ENCODE data around the gene GPR31.

Gene GPR31

DNA sequence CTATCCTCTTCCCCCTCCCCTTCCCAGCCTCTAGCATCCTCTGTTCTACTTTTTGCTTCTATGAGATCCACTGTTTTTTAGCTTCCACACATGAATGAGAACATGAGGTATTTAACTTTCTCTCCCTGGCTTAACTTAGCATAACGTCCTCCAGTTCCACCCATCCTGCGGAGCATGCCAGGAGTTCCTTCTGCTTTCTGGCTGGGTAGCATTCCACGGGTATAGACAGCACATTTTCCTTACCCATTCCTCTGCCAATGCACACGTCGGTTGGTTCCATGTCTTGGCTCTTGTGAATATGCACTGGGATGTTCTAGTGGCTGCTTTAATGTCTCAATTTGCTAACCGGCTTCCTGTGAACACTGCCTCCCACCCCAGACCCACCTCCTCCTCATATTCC is 48.1 kb downstream of the GPR31 start:
- POLR2A ChIA-PET (ENCODE audit: low non-redundant PET), result no interaction called here
- TF ChIP-seq, protein P1, sequence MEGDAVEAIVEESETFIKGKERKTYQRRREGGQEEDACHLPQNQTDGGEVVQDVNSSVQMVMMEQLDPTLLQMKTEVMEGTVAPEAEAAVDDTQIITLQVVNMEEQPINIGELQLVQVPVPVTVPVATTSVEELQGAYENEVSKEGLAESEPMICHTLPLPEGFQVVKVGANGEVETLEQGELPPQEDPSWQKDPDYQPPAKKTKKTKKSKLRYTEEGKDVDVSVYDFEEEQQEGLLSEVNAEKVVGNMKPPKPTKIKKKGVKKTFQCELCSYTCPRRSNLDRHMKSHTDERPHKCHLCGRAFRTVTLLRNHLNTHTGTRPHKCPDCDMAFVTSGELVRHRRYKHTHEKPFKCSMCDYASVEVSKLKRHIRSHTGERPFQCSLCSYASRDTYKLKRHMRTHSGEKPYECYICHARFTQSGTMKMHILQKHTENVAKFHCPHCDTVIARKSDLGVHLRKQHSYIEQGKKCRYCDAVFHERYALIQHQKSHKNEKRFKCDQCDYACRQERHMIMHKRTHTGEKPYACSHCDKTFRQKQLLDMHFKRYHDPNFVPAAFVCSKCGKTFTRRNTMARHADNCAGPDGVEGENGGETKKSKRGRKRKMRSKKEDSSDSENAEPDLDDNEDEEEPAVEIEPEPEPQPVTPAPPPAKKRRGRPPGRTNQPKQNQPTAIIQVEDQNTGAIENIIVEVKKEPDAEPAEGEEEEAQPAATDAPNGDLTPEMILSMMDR (conservative IDR thresholded peaks at IDR 0.05; ENCODE audit: low read depth), result no peak
- H3K27ac ChIP-seq, result no peak overlapping the region
- CTCF ChIA-PET, result no interaction called here
- no peak for DNase-seq (ENCODE audit: low spot score)

DNA sequence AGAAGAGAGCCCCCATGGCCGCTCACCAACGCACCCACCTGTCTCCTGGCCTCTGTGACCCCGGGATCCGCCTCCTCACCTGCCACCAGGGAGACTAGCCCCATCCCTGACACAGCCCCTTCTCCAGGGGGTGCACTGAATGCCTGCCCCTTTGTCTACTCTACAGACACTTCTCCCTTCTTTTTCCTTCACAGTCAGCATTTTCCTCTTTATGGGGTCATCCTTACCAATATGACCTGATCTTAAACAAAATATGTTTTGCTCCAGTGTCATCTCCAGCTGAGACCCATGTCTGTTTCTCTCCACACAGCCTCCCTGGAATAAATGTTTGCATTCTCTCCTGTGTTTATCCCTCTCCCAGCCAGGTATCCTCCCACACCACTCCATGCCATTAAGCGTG is 49.5 kb downstream of the GPR31 start:
- CTCF ChIA-PET, result no interaction called here
- no peak overlapping the region for H3K27ac ChIP-seq
- DNase-seq (ENCODE audit: low spot score), result no peak
- TF ChIP-seq, protein P1 (conservative IDR thresholded peaks at IDR 0.05; ENCODE audit: low read depth), result no peak
- POLR2A ChIA-PET (ENCODE audit: low non-redundant PET), result no interaction called here

DNA sequence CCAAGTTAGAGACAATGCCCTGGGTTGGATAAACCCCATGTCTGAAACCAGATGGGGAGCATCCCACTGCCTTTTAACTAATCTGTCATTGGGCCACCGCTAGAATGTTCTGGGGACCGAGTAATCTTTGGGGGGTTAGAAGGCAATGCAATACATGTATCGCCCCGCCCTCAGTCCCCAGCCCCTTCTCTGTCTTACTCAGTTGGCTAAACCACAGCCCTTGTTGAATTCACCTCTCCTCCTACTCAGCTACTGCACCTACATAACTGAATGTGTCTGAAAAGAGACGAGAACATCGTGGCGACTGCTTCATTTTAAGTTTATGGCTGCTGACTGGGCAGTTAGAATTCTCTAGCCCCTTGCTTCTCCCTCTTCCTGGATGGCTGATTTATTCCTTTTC is 50.0 kb downstream of the GPR31 start:
- POLR2A ChIA-PET (ENCODE audit: low non-redundant PET), result no interaction called here
- TF ChIP-seq, protein P1 (conservative IDR thresholded peaks at IDR 0.05; ENCODE audit: low read depth), result no peak
- no peak for DNase-seq (ENCODE audit: low spot score)
- H3K27ac ChIP-seq, result no peak overlapping the region
- CTCF ChIA-PET, result no interaction called here

DNA sequence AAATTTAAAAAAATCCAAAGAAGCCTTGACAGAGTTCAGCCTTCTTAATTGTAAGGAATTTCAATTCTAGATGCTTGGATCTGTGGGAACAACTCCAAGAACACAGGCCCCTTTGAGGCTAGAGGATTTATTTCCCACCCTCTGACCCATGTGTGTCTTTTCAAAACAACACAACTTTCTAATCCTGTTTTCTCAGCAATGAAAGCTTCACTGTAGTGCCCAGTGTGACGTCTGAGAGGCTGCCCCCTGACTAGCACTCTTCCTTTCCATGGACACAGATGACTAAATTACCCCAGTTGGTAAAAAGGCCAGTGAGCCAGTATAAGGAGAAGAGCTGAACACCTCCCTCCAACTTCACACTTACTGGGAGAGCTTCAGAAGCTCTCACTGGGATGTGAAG is 51.4 kb downstream of the GPR31 start:
- ChIA-PET CTCF (interaction anchor here (0.7 kb wide), 1 partner anchor 34 kb away, joined by 3 read pairs; no protein-coding TSS in a partner anchor), POLR2A (ENCODE audit: low non-redundant PET) (no interaction called here)
- no peak overlapping the region for H3K27ac ChIP-seq
- DNase-seq (ENCODE audit: low spot score), result no peak
- TF ChIP-seq, protein P1 (conservative IDR thresholded peaks at IDR 0.05; ENCODE audit: low read depth), result no peak

Measured in RWPE1 (cell line).